HCT116 (cell line): ENCODE results near the gene KAT6B.

Experiments used
- CEBPB ChIP-seq: IDR thresholded peaks from 2 replicates; pipeline ENCODE4 v1.6.1; 2012; ENCODE audit warnings: low read depth
- EZH2 ChIP-seq: fragments of 200-600 bp; sonication (generic); IDR thresholded peaks from 2 replicates; pipeline ENCODE4 v1.6.1; 2017; ENCODE audit warnings: antibody characterized with exemption, mixed run types
- JUND ChIP-seq: IDR thresholded peaks from 2 replicates; pipeline ENCODE4 v1.6.1; 2012
- POLR2A ChIP-seq: IDR thresholded peaks from 2 replicates; pipeline ENCODE4 v1.7.0; 2011; ENCODE audit warnings: borderline replicate concordance; ENCODE audit not compliant: insufficient read depth, insufficient read length; ENCODE audit errors: extremely low read depth
- POLR2AphosphoS5 ChIP-seq: IDR thresholded peaks from 2 replicates; pipeline ENCODE4 v1.6.1; 2011; ENCODE audit warnings: mild to moderate bottlenecking, low read depth, low read length, moderate library complexity
- REST ChIP-seq: IDR thresholded peaks from 2 replicates; pipeline ENCODE4 v1.6.1; 2012; ENCODE audit warnings: low read depth
- SP1 ChIP-seq: IDR thresholded peaks from 2 replicates; pipeline ENCODE4 v1.6.1; 2012; ENCODE audit warnings: low read depth
- TCF7L2 ChIP-seq: IDR thresholded peaks from 2 replicates; pipeline ENCODE4 v1.7.0; 2011; ENCODE audit warnings: borderline replicate concordance, inconsistent platforms; ENCODE audit not compliant: insufficient read depth, insufficient read length; ENCODE audit errors: extremely low read depth
- YY1 ChIP-seq: IDR thresholded peaks from 2 replicates; pipeline ENCODE4 v1.6.1; 2011; ENCODE audit warnings: low read length, low read depth, moderate library complexity, mild to moderate bottlenecking; ENCODE audit not compliant: insufficient replicate concordance; ENCODE audit errors: extremely low read depth
- ZFX ChIP-seq: fragments of 450-650 bp; IDR thresholded peaks from 2 replicates; pipeline ENCODE4 v1.6.1; 2017
- ZNF274 ChIP-seq: fragments of 200-500 bp; sonication (Bioruptor generic); IDR thresholded peaks from 2 replicates; pipeline ENCODE4 v1.6.1; 2014; ENCODE audit warnings: mild to moderate bottlenecking, low read depth, low read length, inconsistent platforms
- TF ChIP-seq, protein P1 (sequence below), 3 experiments: fragments of 200-600 bp in 1 of 3; sonication (generic) in 1 of 3; IDR thresholded peaks in 2 of 3; conservative IDR thresholded peaks in 1 of 3; 2 replicates each; pipeline ENCODE4 v1.5.1; 2012 to 2017; ENCODE audit warnings: low read depth in 2 of 3, low read length in 2 of 3, antibody characterized with exemption in 1 of 3, borderline replicate concordance in 1 of 3, control low read depth in 1 of 3, mild to moderate bottlenecking in 1 of 3, mixed read lengths in 1 of 3, mixed run types in 1 of 3, moderate library complexity in 1 of 3; ENCODE audit not compliant: insufficient read depth in 1 of 3
- TF ChIP-seq, protein P2 (sequence below): IDR thresholded peaks from 2 replicates; pipeline ENCODE4 v1.6.1; 2012

GRCh38 chr10:75042292-75042974 is 216.0 kb downstream of the KAT6B start:
- TF ChIP-seq SP1 (no peak), CEBPB (no peak), REST (no peak), ZNF274 (no peak), EZH2 (no peak), POLR2A (no peak), TCF7L2 (no peak), YY1 (no peak), POLR2AphosphoS5 (no peak), JUND (no peak), ZFX (no peak)
- TF ChIP-seq, protein P1, sequence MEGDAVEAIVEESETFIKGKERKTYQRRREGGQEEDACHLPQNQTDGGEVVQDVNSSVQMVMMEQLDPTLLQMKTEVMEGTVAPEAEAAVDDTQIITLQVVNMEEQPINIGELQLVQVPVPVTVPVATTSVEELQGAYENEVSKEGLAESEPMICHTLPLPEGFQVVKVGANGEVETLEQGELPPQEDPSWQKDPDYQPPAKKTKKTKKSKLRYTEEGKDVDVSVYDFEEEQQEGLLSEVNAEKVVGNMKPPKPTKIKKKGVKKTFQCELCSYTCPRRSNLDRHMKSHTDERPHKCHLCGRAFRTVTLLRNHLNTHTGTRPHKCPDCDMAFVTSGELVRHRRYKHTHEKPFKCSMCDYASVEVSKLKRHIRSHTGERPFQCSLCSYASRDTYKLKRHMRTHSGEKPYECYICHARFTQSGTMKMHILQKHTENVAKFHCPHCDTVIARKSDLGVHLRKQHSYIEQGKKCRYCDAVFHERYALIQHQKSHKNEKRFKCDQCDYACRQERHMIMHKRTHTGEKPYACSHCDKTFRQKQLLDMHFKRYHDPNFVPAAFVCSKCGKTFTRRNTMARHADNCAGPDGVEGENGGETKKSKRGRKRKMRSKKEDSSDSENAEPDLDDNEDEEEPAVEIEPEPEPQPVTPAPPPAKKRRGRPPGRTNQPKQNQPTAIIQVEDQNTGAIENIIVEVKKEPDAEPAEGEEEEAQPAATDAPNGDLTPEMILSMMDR (IDR thresholded peaks at IDR 0.05 in 2 of 3, conservative IDR thresholded peaks at IDR 0.05 in 1 of 3; ENCODE audit: borderline replicate concordance in 1 of 3, insufficient read depth in 1 of 3, low read depth in 2 of 3, low read length in 2 of 3): no peak
- TF ChIP-seq, protein P2, sequence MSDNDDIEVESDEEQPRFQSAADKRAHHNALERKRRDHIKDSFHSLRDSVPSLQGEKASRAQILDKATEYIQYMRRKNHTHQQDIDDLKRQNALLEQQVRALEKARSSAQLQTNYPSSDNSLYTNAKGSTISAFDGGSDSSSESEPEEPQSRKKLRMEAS: no peak
